SK-N-SH treated with all-trans-retinoic acid at 6 μM for 48 hours (cell line): ENCODE data around the gene EVX2.

Experiments
- ARNTL ChIP-seq: fragments of 450-650 bp; formaldehyde crosslinking; IDR thresholded peaks from 2 replicates; pipeline ENCODE4 v1.5.0; 2020; ENCODE audit warnings: low read depth, mild to moderate bottlenecking, moderate library complexity, borderline replicate concordance
- CSDC2 ChIP-seq: fragments of 250-450 bp; sonication (Bioruptor Pico); IDR thresholded peaks from 2 replicates; pipeline ENCODE4 v1.5.0; 2020; ENCODE audit warnings: mild to moderate bottlenecking, moderate library complexity
- ESRRG ChIP-seq: fragments of 250-450 bp; sonication (Bioruptor Pico); IDR thresholded peaks from 2 replicates; pipeline ENCODE4 v1.6.1; 2021; ENCODE audit warnings: mild to moderate bottlenecking
- ISL1 ChIP-seq: fragments of 250-450 bp; sonication (Bioruptor Pico); IDR thresholded peaks from 2 replicates; pipeline ENCODE4 v2.1.2; 2022; ENCODE audit warnings: mild to moderate bottlenecking, moderate library complexity
- TCF4 ChIP-seq: fragments of 250-450 bp; sonication (Bioruptor Pico); IDR thresholded peaks from 2 replicates; pipeline ENCODE4 v1.8.0; 2021; ENCODE audit warnings: mild to moderate bottlenecking, moderate library complexity, borderline replicate concordance

DNA sequence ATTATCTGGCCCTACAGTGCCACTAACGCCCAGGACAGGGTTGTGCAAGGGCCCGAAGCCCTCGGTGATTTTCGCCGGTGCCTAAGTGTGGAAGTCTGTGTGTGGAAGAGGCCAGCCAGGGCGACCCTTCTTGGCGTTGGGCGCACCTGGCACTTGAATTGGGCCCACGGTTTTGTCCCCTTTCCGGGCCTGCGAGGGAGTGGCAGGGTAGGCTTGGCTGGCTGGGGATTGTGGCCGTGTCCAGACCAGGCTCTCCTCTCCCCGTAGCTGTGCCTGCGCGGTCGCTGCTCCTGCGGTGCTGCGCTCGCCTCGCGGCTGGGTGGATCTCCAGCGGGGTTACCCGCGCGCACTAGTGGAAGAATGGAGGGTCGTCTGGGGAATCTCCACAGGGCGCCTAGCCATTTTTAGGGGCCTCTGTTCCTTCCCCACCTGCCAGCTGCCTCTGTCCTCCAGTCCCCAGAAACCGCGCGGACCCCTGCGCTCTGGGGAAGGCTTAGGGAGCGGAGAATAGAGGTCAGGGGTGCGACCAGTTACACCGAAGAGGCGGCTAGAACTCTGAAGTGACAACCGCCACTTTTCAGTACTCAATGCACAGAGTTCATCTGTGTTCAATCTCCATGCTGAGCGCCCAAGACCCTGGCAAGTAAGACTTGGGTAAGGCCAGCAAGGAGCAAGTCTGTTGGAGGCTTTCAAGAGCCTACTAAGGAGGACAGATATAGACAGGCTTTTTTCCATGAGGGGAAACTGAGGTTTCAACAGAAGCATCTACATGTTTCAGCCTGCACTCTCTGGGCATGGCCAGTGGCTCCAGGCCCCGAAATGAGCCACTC lies 16.0 kb downstream of the EVX2 start:
- TF ChIP-seq ARNTL (CRISPR knock-in tag) (no peak), ISL1 (no peak), ESRRG (CRISPR knock-in tag) (no peak), CSDC2 (CRISPR knock-in tag) (no peak), TCF4 (no peak)
